GM18520 (cell line): ENCODE data around the gene NPTX1.

Experiments used
- ATAC-seq: cut with Tn5 transposase; IDR thresholded peaks from one replicate; pipeline ENCODE4 v1.9.1; 2021; ENCODE audit not compliant: unreplicated experiment

NPTX1 gene

DNA sequence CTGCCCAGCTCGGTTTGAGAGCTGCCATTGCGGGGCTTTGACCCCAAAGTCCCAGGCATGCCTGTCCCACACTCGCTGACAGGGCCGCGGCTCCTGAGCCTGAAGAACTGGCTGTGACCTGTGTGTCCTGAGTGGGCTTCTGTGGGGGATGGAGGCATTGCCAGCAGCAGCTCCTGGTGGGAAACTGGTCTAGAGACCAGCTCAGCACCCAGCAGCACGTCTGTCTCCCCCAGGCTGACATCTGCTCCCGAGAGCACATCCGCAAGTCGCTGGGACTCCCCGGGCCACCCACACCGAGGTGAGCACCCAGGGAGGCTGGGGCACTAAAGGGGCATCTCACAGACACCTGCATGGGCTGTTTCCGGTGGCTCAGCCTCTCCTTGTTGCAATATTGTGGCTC, 48.0 kb downstream of the NPTX1 start:
- ATAC-seq = no peak

DNA sequence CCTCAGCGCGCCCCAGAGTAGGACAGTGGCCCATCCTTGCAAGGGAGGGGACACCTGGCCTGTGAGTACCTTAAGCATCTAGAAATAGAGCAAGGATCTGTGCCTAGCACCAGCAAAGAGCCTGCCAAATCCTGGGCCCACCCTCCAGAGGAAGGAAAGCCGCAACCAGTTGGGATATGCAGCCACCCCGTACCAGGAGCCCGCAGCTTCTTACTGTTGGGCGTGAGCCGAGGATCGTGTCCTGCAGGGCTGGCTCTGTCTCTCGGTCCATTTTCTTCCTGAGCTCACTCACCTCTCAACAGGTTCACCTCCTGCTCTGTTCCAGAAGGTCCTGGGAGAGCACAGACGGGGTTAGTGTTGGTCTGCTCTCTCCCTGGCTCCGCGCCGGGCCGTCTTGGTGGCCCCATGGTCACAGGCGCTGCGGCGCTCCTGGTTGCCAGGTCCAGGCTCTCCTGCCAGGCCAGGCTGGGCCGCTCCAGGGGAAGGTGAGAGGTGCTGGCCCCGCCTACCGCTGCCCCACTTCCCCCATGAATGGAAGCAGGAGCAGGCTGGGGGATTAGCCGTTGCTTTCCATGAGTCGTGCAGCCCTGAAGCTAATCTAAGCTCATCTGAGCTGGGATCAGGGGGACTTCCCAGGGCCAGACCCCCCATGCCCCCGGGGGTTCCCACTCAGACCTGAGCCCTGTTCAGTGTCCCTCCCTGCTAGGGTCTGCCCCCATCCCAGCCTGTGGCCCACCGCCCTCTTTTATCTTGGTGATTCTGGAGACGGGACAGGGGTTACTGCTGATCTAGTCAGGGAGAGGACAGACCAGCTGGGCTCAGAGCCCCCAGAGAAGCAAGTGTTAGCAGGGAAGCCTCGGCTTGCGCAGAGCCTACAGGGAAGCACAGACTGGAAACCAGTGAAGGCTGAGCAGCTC, 48.8 kb downstream of the NPTX1 start:
- ATAC-seq = no peak

DNA sequence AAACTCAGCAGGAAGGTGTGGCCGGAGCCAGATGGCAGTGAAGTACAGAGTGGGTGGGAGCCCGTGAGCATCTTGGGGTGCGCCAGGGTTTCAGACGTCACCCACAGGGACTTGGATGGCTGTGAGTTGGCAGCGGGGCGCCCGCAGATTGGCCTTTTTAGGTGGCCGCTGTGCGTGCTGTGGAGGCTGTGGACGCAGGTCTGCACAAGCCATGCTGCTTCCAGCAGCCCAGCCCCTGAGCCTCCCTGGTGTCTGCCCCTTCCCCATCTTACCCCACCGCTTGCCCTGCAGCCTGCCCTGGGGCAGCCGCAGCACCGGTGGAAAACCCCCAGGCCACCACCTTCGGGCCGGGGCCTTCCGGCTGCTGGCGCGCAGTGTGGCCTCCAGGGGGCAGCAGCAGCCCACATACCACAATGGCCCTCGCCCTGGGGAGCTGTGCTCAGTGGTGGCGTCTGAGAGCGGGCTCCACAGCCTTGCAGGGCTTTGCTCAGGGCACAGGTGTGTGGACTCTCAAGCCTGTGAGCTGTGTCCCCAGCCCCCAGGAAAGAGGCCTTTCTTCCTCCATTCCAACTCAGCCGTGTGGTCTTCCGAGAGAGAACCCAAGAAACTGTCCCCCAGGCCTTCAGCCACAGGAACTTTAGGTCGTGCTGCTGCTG, 49.6 kb downstream of the NPTX1 start:
- ATAC-seq = peak; percentile 69

DNA sequence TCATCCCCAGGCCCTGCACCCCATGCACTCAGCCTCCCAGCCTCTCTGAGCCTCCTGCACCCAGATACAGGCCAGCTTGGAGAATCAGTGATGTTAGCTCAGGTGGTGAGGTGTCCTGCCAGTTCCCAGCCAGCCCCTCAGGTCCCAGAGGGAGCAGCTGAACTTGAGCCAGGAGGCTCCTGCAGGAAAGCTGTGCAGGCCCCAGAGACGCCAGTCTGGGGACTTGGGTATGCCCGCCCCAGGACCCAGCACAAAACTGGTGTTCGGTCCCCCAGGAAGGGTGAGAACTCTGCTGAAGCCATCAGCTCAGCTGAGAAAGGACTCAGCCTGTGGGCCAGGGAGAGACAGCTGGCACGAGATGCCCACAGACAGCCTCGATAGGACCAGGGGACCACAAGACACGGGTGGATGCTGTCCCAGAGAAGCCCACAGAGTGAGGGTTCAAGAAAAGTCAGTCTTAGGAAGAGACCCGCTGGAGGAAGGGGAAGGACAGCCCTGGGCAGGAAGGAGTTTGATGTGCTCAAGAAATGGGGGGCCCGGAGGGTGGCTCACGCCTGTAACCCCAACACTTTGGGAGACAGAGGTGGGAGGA, 50.5 kb downstream of the NPTX1 start:
- ATAC-seq = no peak

DNA sequence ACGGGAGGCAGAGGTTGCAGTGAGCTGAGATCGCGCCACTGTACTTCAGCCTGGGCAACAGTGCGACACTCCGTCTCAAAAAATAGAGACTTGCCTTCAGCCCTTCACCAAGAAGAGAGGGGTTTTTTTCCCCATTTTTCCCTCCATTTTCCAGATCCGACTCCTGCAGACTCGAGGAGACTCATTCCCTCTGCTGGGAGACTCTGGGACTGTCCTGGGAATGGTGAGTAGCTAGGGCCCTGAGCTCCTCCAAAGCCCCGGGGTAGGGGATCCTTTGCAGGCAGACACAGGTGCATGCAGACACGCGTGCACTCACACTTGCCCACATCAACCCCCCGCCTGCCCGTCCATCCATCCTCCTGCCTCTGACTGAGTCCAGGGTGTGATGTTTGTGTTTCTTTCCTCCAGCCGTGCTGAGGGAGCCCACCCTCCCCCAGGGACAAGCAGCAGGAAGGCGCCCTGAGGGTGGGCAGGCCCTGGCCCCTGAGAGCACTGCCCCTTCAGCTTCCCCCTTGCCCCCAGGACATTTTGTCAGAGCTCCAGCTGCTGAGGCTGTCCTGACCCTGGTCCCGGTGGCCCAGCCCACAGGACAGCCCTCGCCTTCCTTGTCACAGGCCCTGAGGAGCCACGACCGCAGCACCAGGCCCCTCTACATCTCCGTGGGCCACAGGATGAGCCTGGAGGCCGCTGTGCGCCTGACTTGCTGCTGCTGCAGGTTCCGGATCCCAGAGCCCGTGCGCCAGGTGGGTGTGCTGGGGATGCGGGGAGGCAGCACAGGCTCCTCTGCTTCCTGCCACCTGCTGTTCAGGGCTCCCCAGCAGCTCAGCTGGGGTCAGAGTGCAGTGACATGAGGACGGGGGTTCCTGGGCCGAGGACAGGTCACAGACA, 51.3 kb downstream of the NPTX1 start:
- no peak for ATAC-seq

DNA sequence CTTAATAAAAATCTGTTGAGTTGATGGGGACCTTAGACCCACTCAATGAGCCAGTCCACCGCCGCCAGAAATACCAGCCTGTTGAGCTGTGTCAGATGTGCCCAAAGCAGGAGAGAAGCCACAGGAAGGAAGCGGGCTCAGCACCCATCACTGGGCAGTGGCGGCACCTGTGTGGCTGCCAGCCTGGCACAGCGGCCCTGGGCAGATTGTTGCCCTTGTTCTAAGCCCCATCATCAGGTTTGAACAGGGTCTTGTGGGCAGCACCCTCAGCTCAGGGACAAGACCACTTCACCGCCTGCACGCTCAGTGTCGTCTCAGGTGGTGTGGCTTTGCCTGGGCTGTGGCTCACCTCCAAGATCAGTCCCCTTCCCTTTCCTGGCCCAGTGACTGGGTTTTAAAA, 52.1 kb downstream of the NPTX1 start:
- ATAC-seq = no peak

DNA sequence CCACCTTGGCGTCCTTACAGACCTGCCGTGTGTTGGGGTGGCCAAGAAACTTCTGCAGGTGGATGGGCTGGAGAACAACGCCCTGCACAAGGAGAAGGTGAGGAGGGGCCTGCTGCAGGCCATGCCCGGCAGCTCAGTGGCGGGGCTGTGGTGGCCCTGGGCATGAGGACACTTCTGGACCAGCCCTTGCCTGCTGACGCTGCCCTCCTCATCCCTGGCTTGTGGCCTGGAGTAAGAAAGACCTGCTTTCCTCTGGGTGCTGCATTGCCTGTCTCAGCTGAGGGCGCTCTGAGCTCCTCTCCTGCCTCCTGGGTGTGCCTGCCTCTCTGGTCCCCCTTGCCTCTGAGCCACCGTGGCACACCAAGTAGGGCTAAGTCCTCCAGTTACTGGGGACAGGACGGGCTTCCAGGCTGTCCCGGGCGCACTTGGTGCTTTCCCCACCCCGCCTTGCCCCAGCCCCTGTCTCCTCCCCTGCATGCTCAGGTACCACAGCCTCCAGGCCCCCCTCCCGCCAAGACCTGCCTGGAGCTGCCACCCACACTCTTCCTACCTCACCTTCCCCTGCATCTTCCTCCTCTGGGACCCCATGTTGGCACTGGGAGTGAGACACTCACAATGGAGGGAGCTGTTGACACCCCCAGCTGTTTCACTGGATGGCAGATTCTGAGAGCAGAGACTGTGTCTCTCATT, 52.7 kb downstream of the NPTX1 start:
- ATAC-seq = no peak

DNA sequence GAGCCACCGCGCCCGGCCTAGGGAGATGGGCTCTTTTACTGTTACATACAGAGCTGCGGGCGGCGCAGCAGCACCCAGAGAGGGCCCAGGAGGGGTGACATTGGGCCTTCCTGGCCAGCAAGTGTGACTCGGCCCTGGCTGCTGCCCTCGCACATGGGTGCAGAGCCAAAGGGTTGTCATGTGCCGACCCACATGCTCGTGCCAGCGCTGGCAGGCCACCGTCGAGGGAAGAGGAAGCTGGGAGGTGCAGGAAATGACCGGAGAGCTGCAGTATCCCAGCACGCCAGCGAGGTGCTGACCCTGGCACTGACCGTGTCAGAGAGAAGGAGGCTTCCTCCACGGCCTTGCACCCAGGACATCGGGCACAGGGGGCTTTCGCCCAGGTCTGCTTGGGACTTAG, 53.4 kb downstream of the NPTX1 start:
- no peak for ATAC-seq

DNA sequence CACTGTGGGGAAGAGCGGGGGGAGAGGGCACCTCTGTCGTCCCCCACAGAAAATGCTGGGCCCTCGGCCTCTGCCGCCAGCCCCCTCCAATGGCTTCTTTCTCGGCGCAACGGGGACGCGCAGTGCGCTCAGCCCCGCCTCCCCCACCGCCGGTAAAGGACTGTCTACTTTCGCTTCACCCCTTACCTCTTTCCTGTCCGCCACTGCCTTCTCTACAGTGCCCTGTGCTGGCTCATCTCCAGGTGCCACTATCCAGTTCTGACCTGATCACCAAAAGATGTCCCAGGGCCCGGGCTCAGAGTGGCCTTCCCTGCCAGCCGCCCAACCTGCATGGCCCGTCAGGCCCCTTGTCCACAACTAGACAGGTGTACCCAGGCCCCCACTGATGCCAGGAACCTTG, 54.1 kb downstream of the NPTX1 start:
- no peak for ATAC-seq

DNA sequence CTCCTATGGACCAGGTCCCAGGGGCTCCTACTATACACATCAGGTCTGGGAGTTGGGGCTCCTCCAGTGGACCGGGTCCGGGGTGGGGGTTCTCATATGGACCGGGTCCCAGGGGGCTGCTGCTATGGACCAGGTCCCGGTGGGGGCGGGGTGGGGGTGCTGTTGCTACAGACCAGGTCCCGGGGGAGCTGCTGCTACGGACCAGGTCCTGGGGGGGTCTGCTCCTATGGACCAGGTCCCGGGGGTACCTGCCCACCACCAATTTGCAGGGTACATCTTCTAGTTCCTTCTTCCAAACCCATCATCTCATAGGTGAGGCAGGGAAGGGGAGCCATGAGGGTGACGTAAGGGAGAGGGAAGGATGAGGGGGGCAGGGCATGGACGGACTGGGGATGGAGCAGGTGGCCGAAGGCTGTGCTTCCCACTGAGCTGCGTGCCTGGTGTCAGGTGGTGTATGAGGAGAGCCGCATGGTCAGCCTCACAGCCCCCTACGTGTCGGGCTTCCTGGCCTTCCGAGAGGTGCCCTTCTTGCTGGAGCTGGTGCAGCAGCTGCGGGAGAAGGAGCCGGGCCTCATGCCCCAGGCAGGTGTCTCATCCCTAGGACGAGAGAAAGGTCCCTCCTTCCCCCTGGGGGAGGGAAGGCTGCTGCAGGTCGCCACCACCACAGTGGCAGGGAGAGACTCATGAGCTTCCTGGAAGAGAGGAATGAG, 54.9 kb downstream of the NPTX1 start:
- ATAC-seq = no peak

DNA sequence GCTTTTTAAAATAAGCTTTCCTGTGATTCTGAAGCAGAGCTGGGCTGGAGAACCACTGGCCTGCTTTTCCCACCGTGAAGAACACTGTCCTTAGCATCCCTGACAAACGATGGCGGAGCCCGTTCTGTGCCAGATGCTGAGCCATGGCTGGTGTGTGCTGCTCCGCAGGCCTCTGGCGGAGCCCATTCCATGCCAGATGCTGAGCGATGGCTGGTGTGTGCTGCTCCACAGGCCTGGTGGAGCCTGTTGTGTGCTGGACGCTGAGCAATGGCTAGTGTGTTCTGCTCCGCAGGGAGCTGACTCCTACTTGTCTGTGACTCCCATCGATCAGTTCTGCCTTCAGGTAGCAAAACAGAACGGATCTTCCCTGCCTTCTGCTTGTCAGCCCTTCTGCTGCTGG, 57.2 kb downstream of the NPTX1 start:
- no peak for ATAC-seq

DNA sequence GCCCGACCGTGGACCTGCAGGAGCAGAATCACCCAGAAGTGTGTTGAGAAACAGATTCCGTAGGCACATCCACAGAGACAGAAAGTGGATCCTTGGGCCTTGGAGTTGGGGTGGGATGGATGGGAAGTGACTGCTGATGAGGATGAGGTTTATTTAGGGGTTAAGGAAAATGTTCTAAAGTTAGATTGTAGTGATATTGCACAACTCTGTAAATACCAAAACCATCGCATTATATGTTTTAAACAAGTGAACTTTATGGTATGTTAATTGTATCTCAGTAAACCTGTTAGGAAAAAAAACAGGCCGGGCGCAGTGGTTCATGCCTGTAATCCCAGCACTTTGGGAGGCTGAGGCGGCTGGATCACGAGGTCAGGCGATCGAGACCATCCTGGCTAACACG, 57.8 kb downstream of the NPTX1 start:
- no peak for ATAC-seq
